Caco-2 (cell line): ENCODE results near the gene COLEC12. TPM values are rescaled to one million over a fixed set of nuclear protein-coding genes. Genes with fewer than 3 reads are reported as not detected.

Experiments used
- BruUV-seq: library from RNA; stranded (reverse); fragments of 400-500 nt; replicated peaks from 2 replicates; lab custom pipeline; 2021; lab: Mats Ljungman, UMichigan
- CTCF ChIA-PET: fragments of 300-600 bp; sonication (Branson Sonifier 250); formaldehyde crosslinking; loops from one replicate; lab custom pipeline; 2022; ENCODE audit warnings: antibody characterized with exemption; lab: Charles Lee
- POLR2A ChIA-PET: fragments of 300-600 bp; sonication (Branson Sonifier 250); formaldehyde crosslinking; loops from one replicate; lab custom pipeline; 2022; ENCODE audit warnings: antibody characterized with exemption; lab: Charles Lee
- DNase-seq, 2 experiments: peaks; one replicate each; pipeline versions ENCODE4 v3.0.0 to v3.0.0-alpha.2; 2020 to 2022
- H3K27me3 ChIP-seq: replicated peaks from 2 replicates; pipeline ENCODE4 v1.6.0; 2011; ENCODE audit warnings: low read length; ENCODE audit not compliant: control insufficient read depth, insufficient read depth
- H3K36me3 ChIP-seq: 2 replicates; pipeline ENCODE4 v1.5.1; 2011; ENCODE audit warnings: low read length; ENCODE audit not compliant: control insufficient read depth, insufficient read depth
- H3K4me1 ChIP-seq: fragments of 250-450 bp; sonication (Bioruptor Pico); 2 replicates; pipeline ENCODE4 v1.5.1; 2020; ENCODE audit warnings: mild to moderate bottlenecking
- H3K4me3 ChIP-seq: 2 replicates; pipeline ENCODE4 v1.5.1; 2011; ENCODE audit warnings: low read depth, mild to moderate bottlenecking, control low read depth, low read length
- H3K9me3 ChIP-seq: fragments of 250-450 bp; sonication (Bioruptor Pico); 2 replicates; pipeline ENCODE4 v1.5.1; 2020; ENCODE audit warnings: mild to moderate bottlenecking, moderate library complexity
- H3K27ac Mint-ChIP-seq: one replicate; pipeline ENCODE4 v1.8.0; 2022; ENCODE audit warnings: mixed read lengths; ENCODE audit not compliant: unreplicated experiment
- H3K27me3 Mint-ChIP-seq: one replicate; pipeline ENCODE4 v1.8.0; 2022; ENCODE audit warnings: mixed read lengths; ENCODE audit not compliant: insufficient read depth, unreplicated experiment
- H3K36me3 Mint-ChIP-seq: one replicate; pipeline ENCODE4 v1.8.0; 2022; ENCODE audit warnings: mild to moderate bottlenecking, mixed read lengths; ENCODE audit not compliant: insufficient read depth, unreplicated experiment
- H3K4me1 Mint-ChIP-seq: one replicate; pipeline ENCODE4 v1.8.0; 2022; ENCODE audit warnings: low read depth, mixed read lengths; ENCODE audit not compliant: unreplicated experiment
- H3K4me3 Mint-ChIP-seq: one replicate; pipeline ENCODE4 v1.8.0; 2022; ENCODE audit warnings: mild to moderate bottlenecking, moderate library complexity, mixed read lengths; ENCODE audit not compliant: unreplicated experiment
- H3K9me3 Mint-ChIP-seq: one replicate; pipeline ENCODE4 v1.8.0; 2022; ENCODE audit warnings: mixed read lengths; ENCODE audit not compliant: unreplicated experiment
- CTCF ChIP-seq, 2 experiments: fragments of 200-600 bp in 1 of 2; IDR thresholded peaks; 1 replicate in 1 of 2; 2 replicates in 1 of 2; pipeline versions ENCODE4 v1.5.1 to v1.8.0; 2011 to 2022; ENCODE audit warnings: antibody characterized with exemption in 1 of 2, control low read depth in 1 of 2, inconsistent platforms in 1 of 2, low read depth in 1 of 2, low read length in 1 of 2, mild to moderate bottlenecking in 1 of 2, moderate library complexity in 1 of 2; ENCODE audit not compliant: insufficient read depth in 1 of 2, severe bottlenecking in 1 of 2, unreplicated experiment in 1 of 2
- intact Hi-C: fragments of 100-400 bp; cut with micrococcal nuclease; formaldehyde crosslinking; loops from one replicate; pipeline ENCODE4 v1.10.0; 2022; ENCODE audit not compliant: unreplicated experiment
- total RNA-seq: library from RNA; stranded (reverse); gene quantifications from 2 replicates; pipeline ENCODE4 v1.2.3, GENCODE V29; 2022

Gene COLEC12
- total RNA-seq, 1 experiment from 2014 or later, result 0.09 TPM

- Histone ChIP-seq H3K9me3 (no peaks in the 10 kb centered on the region), H3K4me3 (no peak overlapping the region), H3K27me3 (no peaks in the 10 kb centered on the region), H3K4me1 (no peaks in the 10 kb centered on the region), H3K36me3 (no peaks in the 10 kb centered on the region)
- peaks cover 6% of the 10 kb centered on the region for H3K4me1 Mint-ChIP-seq
- no peak for TF ChIP-seq CTCF (IDR thresholded peaks at IDR 0.05; ENCODE audit: insufficient read depth in 1 of 2, low read depth in 1 of 2, low read length in 1 of 2, severe bottlenecking in 1 of 2, unreplicated experiment in 1 of 2)
- DNase-seq, result no peak
- H3K4me3 Mint-ChIP-seq, result no peak overlapping the region
- intact Hi-C loops, result no loop called here
- no TSS peak for BruUV-seq
- H3K36me3 Mint-ChIP-seq, result no peaks in the 10 kb centered on the region
- ChIA-PET CTCF (no interaction called here), POLR2A (no interaction called here)
- H3K9me3 Mint-ChIP-seq, result no peaks in the 10 kb centered on the region
- no peaks in the 10 kb centered on the region for H3K27me3 Mint-ChIP-seq
- no peak overlapping the region for H3K27ac Mint-ChIP-seq
Observed at GRCh38 chr18:394262-394986, 106.1 kb downstream of the COLEC12 start.

- Histone ChIP-seq H3K27me3 (no peaks in the 10 kb centered on the region), H3K4me3 (no peak overlapping the region), H3K36me3 (no peaks in the 10 kb centered on the region), H3K9me3 (no peaks in the 10 kb centered on the region), H3K4me1 (no peaks in the 10 kb centered on the region)
- TF ChIP-seq CTCF (IDR thresholded peaks at IDR 0.05; ENCODE audit: insufficient read depth in 1 of 2, low read depth in 1 of 2, low read length in 1 of 2, severe bottlenecking in 1 of 2, unreplicated experiment in 1 of 2), result no peak
- ChIA-PET POLR2A (no interaction called here), CTCF (no interaction called here)
- DNase-seq, result no peak
- no TSS peak for BruUV-seq
- intact Hi-C loops, result no loop called here
- Mint-ChIP-seq H3K4me3 (no peak overlapping the region), H3K27me3 (no peaks in the 10 kb centered on the region), H3K27ac (no peak overlapping the region), H3K9me3 (no peaks in the 10 kb centered on the region), H3K4me1 (no peaks in the 10 kb centered on the region), H3K36me3 (no peaks in the 10 kb centered on the region)
Observed at GRCh38 chr18:393574-393957, 106.9 kb downstream of the COLEC12 start.

- no peak for TF ChIP-seq CTCF (IDR thresholded peaks at IDR 0.05; ENCODE audit: insufficient read depth in 1 of 2, low read depth in 1 of 2, low read length in 1 of 2, severe bottlenecking in 1 of 2, unreplicated experiment in 1 of 2)
- Mint-ChIP-seq H3K4me3 (no peak overlapping the region), H3K9me3 (no peaks in the 10 kb centered on the region), H3K36me3 (no peaks in the 10 kb centered on the region), H3K27me3 (no peaks in the 10 kb centered on the region), H3K27ac (no peak overlapping the region), H3K4me1 (no peaks in the 10 kb centered on the region)
- ChIA-PET CTCF (no interaction called here), POLR2A (no interaction called here)
- no peak overlapping the region for H3K4me3 ChIP-seq
- H3K27me3 ChIP-seq, result no peaks in the 10 kb centered on the region
- DNase-seq, result no peak
- no peaks in the 10 kb centered on the region for H3K36me3 ChIP-seq
- no peaks in the 10 kb centered on the region for H3K4me1 ChIP-seq
- intact Hi-C loops, result no loop called here
- H3K9me3 ChIP-seq, result no peaks in the 10 kb centered on the region
- BruUV-seq, result no TSS peak
Observed at GRCh38 chr18:392928-393573, 107.5 kb downstream of the COLEC12 start.
